K562 (cell line): ENCODE data around the gene TK1. TPM values are rescaled to one million over a fixed set of nuclear protein-coding genes. Genes with fewer than 3 reads are reported as not detected.

ENCODE experiments used
- ATAC-seq: fragments of 200-7000 bp; cut with Tn5 transposase; 3 replicates; pipeline ENCODE4 v1.9.1; 2020; ENCODE audit warnings: moderate library complexity
- BruUV-seq: library from RNA; stranded (reverse); fragments of 400-500 nt; replicated peaks from 2 replicates; lab custom pipeline; 2021; lab: Mats Ljungman, UMichigan
- CTCF ChIA-PET: fragments of 300-600 bp; formaldehyde crosslinking; extraction: SDS; loops from one replicate; lab custom pipeline; 2021; ENCODE audit warnings: low intra/inter-chr PET ratio; lab: Yijun Ruan, JAX
- POLR2A ChIA-PET: fragments of 300-600, 350-650 bp; sonication (Branson Sonifier 250); formaldehyde crosslinking; extraction: SDS; loops from one replicate; lab custom pipeline; 2021; ENCODE audit warnings: antibody characterized with exemption, inconsistent platforms; lab: Yijun Ruan, JAX
- DNase-seq, 4 experiments: peaks; one replicate each; pipeline versions ENCODE4 v3.0.0 to v3.0.0-alpha.2; 2011 to 2018; ENCODE audit warnings: low spot score in 3 of 4, mixed read lengths in 3 of 4; ENCODE audit errors: extremely low read depth in 1 of 4
- FAIRE-seq: peaks from 2 replicates; lab custom pipeline; 2011; peaks lifted over from hg19 to GRCh38; lab: Jason Lieb, UNC
- H2AFZ ChIP-seq: 2 replicates; pipeline ENCODE4 v1.6.0; 2011; ENCODE audit warnings: low read depth, low read length, control low read depth, inconsistent platforms
- H3K27ac ChIP-seq: fragments of 200-600 bp; 3 replicates; pipeline ENCODE4 v1.8.0; 2011; ENCODE audit warnings: low read depth, mild to moderate bottlenecking, control low read depth, inconsistent platforms, low read length, moderate library complexity, mixed read lengths; ENCODE audit errors: extremely low read depth
- H3K27me3 ChIP-seq, 2 experiments: fragments of 300-600 bp in 1 of 2; 2 replicates in 1 of 2; 3 replicates in 1 of 2; pipeline versions ENCODE4 v1.6.0 to v1.8.0; 2011; ENCODE audit warnings: inconsistent platforms in 2 of 2, low read length in 2 of 2, mild to moderate bottlenecking in 1 of 2, mixed read lengths in 1 of 2, moderate library complexity in 1 of 2; ENCODE audit not compliant: control insufficient read depth in 2 of 2, insufficient read depth in 2 of 2
- H3K36me3 ChIP-seq: fragments of 300-600 bp; 3 replicates; pipeline ENCODE4 v1.8.0; 2011; ENCODE audit warnings: mild to moderate bottlenecking, low read length, inconsistent platforms; ENCODE audit not compliant: control insufficient read depth, insufficient read depth
- H3K4me1 ChIP-seq, 2 experiments: fragments of 200-600 bp in 1 of 2; replicated peaks in 1 of 2; 2 replicates in 1 of 2; 3 replicates in 1 of 2; pipeline versions ENCODE4 v1.5.1 to v1.8.0; 2011; ENCODE audit warnings: inconsistent platforms in 2 of 2, low read length in 2 of 2, mild to moderate bottlenecking in 1 of 2, mixed read lengths in 1 of 2, moderate library complexity in 1 of 2; ENCODE audit not compliant: control insufficient read depth in 2 of 2, insufficient read depth in 2 of 2
- H3K4me2 ChIP-seq: 2 replicates; pipeline ENCODE4 v1.6.1; 2011; ENCODE audit warnings: low read length, control low read depth, inconsistent platforms, mixed read lengths; ENCODE audit not compliant: insufficient read depth
- H3K4me3 ChIP-seq: fragments of 200-600 bp; sonication (generic), shearing (Covaris generic); 2 replicates; pipeline ENCODE4 v1.5.1; 2016; ENCODE audit warnings: control low read depth, inconsistent platforms
- H3K79me2 ChIP-seq: fragments of 200-600 bp; 3 replicates; pipeline ENCODE4 v1.8.0; 2011; ENCODE audit warnings: low read length, inconsistent platforms; ENCODE audit not compliant: control insufficient read depth, insufficient read depth
- H3K9ac ChIP-seq, 2 experiments: 2 replicates each; pipeline versions ENCODE4 v1.6.0 to v1.6.1; 2011; ENCODE audit warnings: low read depth in 2 of 2, low read length in 2 of 2, control low read depth in 1 of 2, inconsistent platforms in 1 of 2, mild to moderate bottlenecking in 1 of 2, mixed read lengths in 1 of 2; ENCODE audit not compliant: insufficient read depth in 1 of 2
- H3K9me1 ChIP-seq: one replicate; pipeline ENCODE4 v1.6.0; 2011; ENCODE audit warnings: inconsistent platforms, mild to moderate bottlenecking, low read length, moderate library complexity; ENCODE audit not compliant: control insufficient read depth, insufficient read depth
- H3K9me3 ChIP-seq: replicated peaks from 2 replicates; pipeline ENCODE4 v1.5.1; 2011; ENCODE audit warnings: low read depth, low read length, inconsistent platforms; ENCODE audit not compliant: control insufficient read depth, insufficient read depth
- H4K20me1 ChIP-seq: replicated peaks from 2 replicates; pipeline ENCODE4 v1.6.1; 2011; ENCODE audit warnings: low read length, inconsistent platforms, mixed read lengths; ENCODE audit not compliant: control insufficient read depth, insufficient read depth
- CTBP1 ChIP-seq: fragments of 450-650 bp; IDR thresholded peaks from 2 replicates; pipeline ENCODE4 v1.6.1; 2016; ENCODE audit warnings: borderline replicate concordance
- CTCF ChIP-seq, 3 experiments: IDR thresholded peaks in 2 of 3; conservative IDR thresholded peaks in 1 of 3; 2 replicates each; pipeline ENCODE4 v1.5.1; 2011 to 2012; ENCODE audit warnings: low read length in 3 of 3, mild to moderate bottlenecking in 3 of 3, control low read depth in 2 of 3, improper control_type of control experiment in 1 of 3, inconsistent platforms in 1 of 3, low read depth in 1 of 3, mixed read lengths in 1 of 3, moderate library complexity in 1 of 3; ENCODE audit not compliant: insufficient read depth in 2 of 3
- CXXC5 ChIP-seq: fragments of 250-450 bp; sonication (Bioruptor Pico); IDR thresholded peaks from 2 replicates; pipeline ENCODE4 v1.8.0; 2022; ENCODE audit warnings: inconsistent platforms, mild to moderate bottlenecking, moderate library complexity
- LEF1 ChIP-seq: fragments of 450-650 bp; IDR thresholded peaks from 2 replicates; pipeline ENCODE4 v1.6.1; 2016; ENCODE audit warnings: mild to moderate bottlenecking
- NFIX ChIP-seq: fragments of 250-450 bp; sonication (Bioruptor Pico); IDR thresholded peaks from 2 replicates; pipeline ENCODE4 v1.4.0; 2020; ENCODE audit warnings: low read depth, mild to moderate bottlenecking, moderate library complexity
- NR2C1 ChIP-seq, 2 experiments: fragments of 450-650 bp; IDR thresholded peaks; 2 replicates each; pipeline ENCODE4 v1.6.1; 2017; ENCODE audit warnings: mild to moderate bottlenecking in 2 of 2, antibody characterized with exemption in 1 of 2, inconsistent platforms in 1 of 2, missing compliant biosample characterization in 1 of 2, missing genetic modification characterization in 1 of 2
- POLR2G ChIP-seq: fragments of 200-400 bp; formaldehyde crosslinking; IDR thresholded peaks from 2 replicates; pipeline ENCODE4 v1.6.1; 2017; ENCODE audit warnings: low read depth, mild to moderate bottlenecking, antibody characterized with exemption, low read length, moderate library complexity
- RBFOX2 ChIP-seq: fragments of 200-400 bp; formaldehyde crosslinking; IDR thresholded peaks from 2 replicates; pipeline ENCODE4 v1.6.1; 2017; ENCODE audit warnings: low read depth, mild to moderate bottlenecking, low read length, moderate library complexity
- RFX5 ChIP-seq: IDR thresholded peaks from 2 replicates; pipeline ENCODE4 v1.6.1; 2011; ENCODE audit warnings: low read depth, mild to moderate bottlenecking, improper control_type of control experiment, low read length
- SMAD4 ChIP-seq: fragments of 250-450 bp; sonication (Bioruptor Pico); conservative IDR thresholded peaks from 2 replicates; pipeline ENCODE4 v1.8.0; 2021; ENCODE audit warnings: inconsistent platforms, mild to moderate bottlenecking, moderate library complexity
- SRSF1 ChIP-seq: fragments of 200-400 bp; formaldehyde crosslinking; IDR thresholded peaks from 2 replicates; pipeline ENCODE4 v1.6.1; 2017; ENCODE audit warnings: mild to moderate bottlenecking, low read depth, low read length, moderate library complexity
- TFAM ChIP-seq: fragments of 250-450 bp; sonication (Bioruptor Pico); conservative IDR thresholded peaks from 2 replicates; pipeline ENCODE4 v1.5.0; 2021; ENCODE audit warnings: mild to moderate bottlenecking, moderate library complexity
- YY1 ChIP-seq, 3 experiments: IDR thresholded peaks; 2 replicates each; pipeline ENCODE4 v1.6.1; 2011; ENCODE audit warnings: low read length in 2 of 3, mild to moderate bottlenecking in 2 of 3, moderate library complexity in 2 of 3, borderline replicate concordance in 1 of 3, control low read depth in 1 of 3, low read depth in 1 of 3; ENCODE audit not compliant: insufficient read depth in 3 of 3, insufficient replicate concordance in 2 of 3, control insufficient read depth in 1 of 3, insufficient read length in 1 of 3; ENCODE audit errors: extremely low read depth in 1 of 3
- ZNF395 ChIP-seq: fragments of 200-800 bp; sonication (Bioruptor generic); IDR thresholded peaks from 2 replicates; pipeline ENCODE4 v1.6.1; 2017; ENCODE audit warnings: missing genetic modification characterization, missing compliant biosample characterization
- WGBS: fragments of 100-300 bp; shearing (Covaris generic); methylation state at CpG from one replicate; pipeline ENCODE4 v1.1.6; 2016; ENCODE audit warnings: low coverage, mixed read lengths; ENCODE audit not compliant: insufficient coverage; ENCODE audit errors: missing lambda C conversion rate; 5-methylcytosine and 5-hydroxymethylcytosine counted together
- in situ Hi-C: fragments of 300-500 bp; cut with MboI; formaldehyde crosslinking; loops from 4 replicates; pipeline ENCODE4 v1.15.0; 2018; ENCODE audit warnings: inconsistent platforms, mixed read lengths
- intact Hi-C: fragments of 100-400 bp; cut with micrococcal nuclease; formaldehyde crosslinking; loops from 2 replicates; pipeline ENCODE4 v1.14.2; 2022
- polyA plus RNA-seq, 8 experiments: library from polyadenylated mRNA; depleted of rRNA in 4 of 8; stranded (reverse) in 5 of 8; unstranded in 3 of 8; fragments of >200 nt; fragmentation: Nextera tagmentation in 2 of 8; fragmentation: Illumina TruSeq in 1 of 8; extraction: Ambion mirVana in 2 of 8; extraction: Trizol in 1 of 8; gene quantifications; 2 replicates each; pipeline versions ENCODE4 v1.2.1 to v1.2.3, GENCODE V29; 2011 to 2014; ENCODE audit warnings: inconsistent platforms in 1 of 8, missing spikeins in 1 of 8
- total RNA-seq, 7 experiments: library from RNA; depleted of rRNA in 6 of 7; stranded (reverse); fragments of >200 nt in 6 of 7; fragmentation: Illumina TruSeq in 2 of 7; extraction: Trizol in 2 of 7; gene quantifications; 2 replicates each; pipeline versions ENCODE4 v1.2.1 to v1.2.3, GENCODE V29; 2011 to 2021; ENCODE audit warnings: low replicate concordance in 1 of 7

TK1 gene
- total and polyA plus RNA-seq, 9 of the 15 experiments (the other 6 are each of a cell fraction or from before 2014, with no cell fraction given) = 8.4 to 280 (median 103) TPM

GRCh38 chr17:78130437-78131101, 56.3 kb downstream of the TK1 start, which contains the start of gene TMC8:
Gene TMC8, plus strand, starts transcription at chr17:78130771. Its CDS starts 818 bp downstream, at chr17:78131589.
- Histone ChIP-seq H3K36me3 (peaks cover 16% of the 10 kb centered on the region; the same call in 1 of the 3 replicates), H2AFZ (peak within 1 kb of the TSS; percentile 61; the same call in 1 of the 2 replicates), H3K27ac (peak within 1 kb of the TSS; percentile 81), H3K9me3 (no peaks in the 10 kb centered on the region), H3K4me2 (peak within 1 kb of the TSS; percentile 81), H3K4me1 (peaks cover 45 to 92% of the 10 kb centered on the region in 2 experiments), H4K20me1 (no peaks in the 10 kb centered on the region), H3K9me1 (no peaks in the 10 kb centered on the region), H3K79me2 (peaks cover 48% of the 10 kb centered on the region), H3K4me3 (no peak within 1 kb of the TSS; the same call in 1 of the 2 replicates), H3K27me3 (no peaks in the 10 kb centered on the region), H3K9ac (peak within 1 kb of the TSS; percentile 56 to 90)
- in situ Hi-C loops (no loop called here), intact Hi-C loops (no loop called here)
- BruUV-seq = no TSS peak
- FAIRE-seq (no peak), DNase-seq (peak in 3 of 4 experiments; percentile 24 to 78 (median 47)), ATAC-seq (peak; percentile 1; the same call in 2 of the 3 replicates)
- ChIA-PET CTCF (interaction anchor here (0.5 kb wide), 1 partner anchor 18 kb away, joined by 3 read pairs; no protein-coding TSS in a partner anchor), POLR2A (interaction anchor here (0.6 to 1.2 kb wide), 4 partner anchors 10 to 46 kb away, joined by 3 to 5 read pairs (median 4); no protein-coding TSS in a partner anchor)
- 38% methylated on average over 9 of the region's 10 CpGs for WGBS
- TF ChIP-seq CTCF (IDR thresholded peaks at IDR 0.05 in 2 of 3, conservative IDR thresholded peaks at IDR 0.05 in 1 of 3; ENCODE audit: insufficient read depth in 2 of 3, low read depth in 1 of 3, low read length in 3 of 3) = 0 out of 6 replicates have a peak, but pooled peaks of 1 of the 3 experiments have one; percentile 5
- TF ChIP-seq NR2C1 (IDR thresholded peaks at IDR 0.05) = peak; percentile 56; the same call in 1 of the 2 replicates
- no peak for TF ChIP-seq NR2C1 (tag; IDR thresholded peaks at IDR 0.05)
- TF ChIP-seq POLR2G = peak; percentile 51; the same call in 1 of the 2 replicates
- no peak for TF ChIP-seq SRSF1
- no peak for TF ChIP-seq LEF1
- TF ChIP-seq RFX5 = no peak
- no peak for TF ChIP-seq NFIX (CRISPR knock-in tag)
- TF ChIP-seq SMAD4 (CRISPR knock-in tag) = peak; percentile 78; the same call in 1 of the 2 replicates
- peak; percentile 55; the same call in 1 of the 2 replicates for TF ChIP-seq CXXC5 (CRISPR knock-in tag)
- peak; percentile 63; the same call in 1 of the 2 replicates for TF ChIP-seq ZNF395 (CRISPR knock-in tag)
- peak; percentile 39; the same call in 1 of the 2 replicates for TF ChIP-seq RBFOX2
- peak; percentile 10; the same call in 1 of the 2 replicates for TF ChIP-seq CTBP1
- TF ChIP-seq TFAM (CRISPR knock-in tag) = no peak
- TF ChIP-seq YY1 (IDR thresholded peaks at IDR 0.05; ENCODE audit: borderline replicate concordance in 1 of 3, control insufficient read depth in 1 of 3, extremely low read depth in 1 of 3, insufficient read depth in 3 of 3, insufficient read length in 1 of 3, insufficient replicate concordance in 2 of 3, low read depth in 1 of 3, low read length in 2 of 3) = peak in 1 of 3 experiments; percentile 23
